ENCODE data around the gene CNTN4. TPM values are rescaled to one million over a fixed set of nuclear protein-coding genes. Genes with fewer than 3 reads are reported as not detected.

The CNTN4 gene
- total and polyA plus RNA-seq, 2 donors (not counting 3 experiments of a cell fraction or from before 2014, with no cell fraction given): not detected

DNA sequence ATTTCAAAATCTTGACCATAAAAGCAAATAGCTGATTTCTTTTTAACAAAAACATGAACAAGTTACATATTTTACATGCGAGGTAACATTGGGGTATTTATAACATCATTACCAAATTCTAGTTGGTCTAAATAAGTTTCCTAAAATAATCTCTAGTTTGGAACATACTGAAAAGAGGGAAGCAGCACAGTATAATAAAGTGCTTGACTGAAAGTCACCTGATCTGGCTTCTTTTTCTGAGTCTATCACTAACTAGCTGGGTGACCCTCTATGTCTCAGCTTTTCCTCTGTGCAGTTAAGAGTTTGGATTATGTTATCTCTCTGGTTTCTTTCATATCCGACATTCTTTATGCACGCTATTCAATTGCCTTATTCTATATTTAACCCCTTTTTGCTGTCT is 19.8 kb upstream of the CNTN4 start:
- TF ChIP-seq POLR2A (IDR thresholded peaks at IDR 0.05; ENCODE audit: low read depth, low read length) (no peak), EZH2 (IDR thresholded peaks at IDR 0.05; ENCODE audit: borderline replicate concordance, low read depth, low read length, severe bottlenecking) (no peak), CTCF (IDR thresholded peaks at IDR 0.05; ENCODE audit: extremely low read depth in 1 of 2, insufficient read depth in 1 of 2, low read depth in 1 of 2, low read length in 2 of 2) (no peak), POLR2AphosphoS5 (IDR thresholded peaks at IDR 0.05; ENCODE audit: insufficient read depth, low read depth, low read length) (no peak), GATA2 (IDR thresholded peaks at IDR 0.05; ENCODE audit: insufficient read depth, insufficient read length, low read depth, low read length) (no peak), MAX (IDR thresholded peaks at IDR 0.05; ENCODE audit: insufficient read depth, insufficient read length) (no peak)
- Histone ChIP-seq H4K20me1 (replicated peaks; ENCODE audit: control insufficient read depth, extremely low read depth, insufficient read depth, low read length) (no peaks in the 10 kb centered on the region), H2AFZ (ENCODE audit: low read depth, low read length) (no peak overlapping the region), H3K9me1 (replicated peaks; ENCODE audit: control insufficient read depth, extremely low read depth, insufficient read depth, low read length) (no peaks in the 10 kb centered on the region), H3K27me3 (ENCODE audit: control insufficient read depth in 2 of 2, insufficient read depth in 2 of 2, low read length in 2 of 2) (no peaks in the 10 kb centered on the region), H3K4me2 (ENCODE audit: insufficient read depth, low read length) (no peak overlapping the region), H3K9ac (replicated peaks; ENCODE audit: extremely low read depth, insufficient read depth, low read length) (no peak overlapping the region), H3K36me3 (ENCODE audit: control insufficient read depth in 2 of 2, extremely low read depth in 1 of 2, insufficient read depth in 2 of 2, low read length in 2 of 2) (no peaks in the 10 kb centered on the region), H3K4me3 (replicated peaks in 1 of 3; ENCODE audit: insufficient read depth in 1 of 3, low read depth in 1 of 3, low read length in 3 of 3) (no peak overlapping the region), H3K4me1 (ENCODE audit: control insufficient read depth, extremely low read depth, insufficient read depth, low read length) (no peaks in the 10 kb centered on the region), H3K79me2 (ENCODE audit: control insufficient read depth, insufficient read depth, low read length) (no peaks in the 10 kb centered on the region), H3K9me3 (replicated peaks; ENCODE audit: control insufficient read depth, insufficient read depth, low read length) (no peaks in the 10 kb centered on the region), H3K27ac (ENCODE audit: insufficient read depth, low read depth, low read length) (no peak overlapping the region)
- FAIRE-seq (no peak), DNase-seq (ENCODE audit: low read depth, low spot score) (no peak)
- no TSS peak for BruUV-seq (replicated peaks)
- intact Hi-C loops (cut with micrococcal nuclease) (no loop called here), dilution Hi-C loops (cut with MboI; ENCODE audit: extremely low pct_ligation_motif_present, low sequenced_read_pairs) (no loop called here)
- POLR2A ChIA-PET: no interaction called here
- CTCF ChIA-PET: no interaction called here

All from endothelial cell of umbilical vein (primary cell).